PFSK-1 (cell line): Measurements from ENCODE around the gene BCL11B.

Experiments used
- POLR2AphosphoS5 ChIP-seq: IDR thresholded peaks from 2 replicates; pipeline ENCODE4 v1.6.1; 2012; ENCODE audit warnings: low read depth, mild to moderate bottlenecking, control low read depth, low read length, moderate library complexity
- REST ChIP-seq, 2 experiments: IDR thresholded peaks; 2 replicates each; pipeline versions ENCODE4 v1.6.1 to v1.8.0; 2011 to 2012; ENCODE audit warnings: low read depth in 2 of 2, low read length in 2 of 2, control low read depth in 1 of 2, inconsistent platforms in 1 of 2, mild to moderate bottlenecking in 1 of 2, moderate library complexity in 1 of 2; ENCODE audit not compliant: insufficient read depth in 1 of 2
- TAF1 ChIP-seq: IDR thresholded peaks from 2 replicates; pipeline ENCODE4 v1.6.1; 2012; ENCODE audit warnings: low read length, control low read depth, borderline replicate concordance; ENCODE audit not compliant: insufficient read depth

GRCh38 chr14:99231161-99231849 lies 40.7 kb downstream of the BCL11B start:
- TF ChIP-seq POLR2AphosphoS5 = no peak
- TF ChIP-seq TAF1 = no peak
- TF ChIP-seq REST (IDR thresholded peaks at IDR 0.05; ENCODE audit: insufficient read depth in 1 of 2, low read depth in 2 of 2, low read length in 2 of 2) = no peak
